GM21367 (cell line): ENCODE data around the gene OAS3.
"Not testable (repeated sequence)": the region's sequence is repeated elsewhere in the genome, so short reads cannot be mapped to it uniquely, and the experiment has no call there.

ENCODE experiments used
- ATAC-seq: cut with Tn5 transposase; IDR thresholded peaks from one replicate; pipeline ENCODE4 v1.9.1; 2021; ENCODE audit not compliant: unreplicated experiment

Gene OAS3

DNA sequence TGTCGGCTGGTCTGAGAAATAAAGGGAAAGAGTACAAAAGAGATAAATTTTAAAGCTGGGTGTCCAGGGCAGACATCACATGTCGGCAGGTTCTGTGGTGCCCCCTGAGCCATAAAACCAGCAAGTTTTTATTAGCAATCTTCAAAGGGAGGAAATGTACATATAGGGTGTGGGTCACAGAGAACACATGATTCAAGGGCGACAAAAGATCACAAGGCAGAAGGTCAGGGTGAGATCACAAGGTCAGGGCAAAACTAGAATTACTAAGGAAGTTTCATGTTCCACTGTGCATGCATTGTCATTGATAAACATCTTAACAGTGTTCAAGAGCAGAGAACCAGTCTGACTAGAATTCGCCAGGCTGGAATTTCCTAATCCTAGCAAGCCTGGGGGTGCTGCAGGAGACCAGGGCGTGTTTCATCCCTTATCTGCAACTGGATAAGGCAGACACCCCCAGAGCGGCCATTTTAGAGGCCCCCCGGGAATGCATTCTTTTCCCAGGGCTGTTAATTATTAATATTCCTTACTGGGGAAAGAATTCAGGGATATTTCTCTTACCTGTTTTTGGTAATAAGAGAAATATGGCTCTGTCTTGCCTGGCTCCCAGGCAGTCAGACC lies 11.7 kb upstream of the OAS3 start:
- ATAC-seq, result not testable (repeated sequence)

GRCh38 chr12:112927475-112927874 lies 10.8 kb upstream of the OAS3 start:
- ATAC-seq, result no peak

DNA sequence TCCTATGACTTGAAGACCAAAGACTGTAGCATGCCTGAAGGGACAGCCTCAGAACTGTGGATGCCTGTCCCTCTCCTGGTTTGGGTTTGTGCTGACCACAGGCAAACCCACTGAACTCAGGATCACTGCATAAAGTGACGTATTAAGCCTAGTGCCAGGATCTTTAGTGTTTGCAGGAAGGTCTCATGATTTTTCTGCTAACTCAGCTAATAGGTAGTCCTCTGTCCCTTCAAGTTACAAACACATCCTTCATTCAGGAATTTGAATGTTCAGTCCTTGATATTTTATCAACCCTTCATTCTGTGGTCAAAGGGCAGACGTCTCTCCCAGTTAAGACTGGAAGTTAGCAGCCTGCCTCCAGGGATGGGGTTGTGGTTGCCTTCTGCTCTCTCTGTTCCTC lies 10.3 kb upstream of the OAS3 start:
- no peak for ATAC-seq

GRCh38 chr12:112928978-112929377 lies 9.3 kb upstream of the OAS3 start:
- ATAC-seq, result no peak

DNA sequence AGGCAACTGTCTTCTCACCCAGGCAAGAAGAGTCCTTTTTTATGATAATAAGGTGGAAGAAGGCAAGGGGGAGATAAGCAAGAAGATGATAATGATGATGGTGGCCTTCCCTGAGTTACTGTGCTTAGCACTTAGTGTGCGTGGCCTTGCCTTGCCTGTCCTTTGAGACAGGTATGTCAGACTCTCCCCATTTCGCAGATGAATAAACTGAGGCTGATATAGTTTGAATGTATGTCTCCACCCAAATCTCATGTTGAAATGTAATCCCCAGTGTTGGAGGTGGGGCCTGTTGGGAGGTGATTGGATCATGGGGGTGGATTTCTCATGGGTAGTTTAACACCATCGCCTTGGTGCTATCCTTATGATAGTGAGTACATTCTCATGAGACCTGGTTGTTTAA lies 8.6 kb upstream of the OAS3 start:
- ATAC-seq, result no peak

- ATAC-seq, result no peak
Observed at GRCh38 chr12:112930350-112930749, 7.9 kb upstream of the OAS3 start.

- no peak for ATAC-seq
Observed at GRCh38 chr12:112932485-112933128, 5.7 kb upstream of the OAS3 start.

GRCh38 chr12:112933129-112933505 lies 5.2 kb upstream of the OAS3 start:
- ATAC-seq, result no peak

GRCh38 chr12:112936264-112936663 lies 2.0 kb upstream of the OAS3 start:
- ATAC-seq, result no peak

- no peak for ATAC-seq
Observed at GRCh38 chr12:112936927-112937326, 1.3 kb upstream of the OAS3 start.

GRCh38 chr12:112938751-112939150 lies 477 bp downstream of the OAS3 start:
- ATAC-seq, result no peak

DNA sequence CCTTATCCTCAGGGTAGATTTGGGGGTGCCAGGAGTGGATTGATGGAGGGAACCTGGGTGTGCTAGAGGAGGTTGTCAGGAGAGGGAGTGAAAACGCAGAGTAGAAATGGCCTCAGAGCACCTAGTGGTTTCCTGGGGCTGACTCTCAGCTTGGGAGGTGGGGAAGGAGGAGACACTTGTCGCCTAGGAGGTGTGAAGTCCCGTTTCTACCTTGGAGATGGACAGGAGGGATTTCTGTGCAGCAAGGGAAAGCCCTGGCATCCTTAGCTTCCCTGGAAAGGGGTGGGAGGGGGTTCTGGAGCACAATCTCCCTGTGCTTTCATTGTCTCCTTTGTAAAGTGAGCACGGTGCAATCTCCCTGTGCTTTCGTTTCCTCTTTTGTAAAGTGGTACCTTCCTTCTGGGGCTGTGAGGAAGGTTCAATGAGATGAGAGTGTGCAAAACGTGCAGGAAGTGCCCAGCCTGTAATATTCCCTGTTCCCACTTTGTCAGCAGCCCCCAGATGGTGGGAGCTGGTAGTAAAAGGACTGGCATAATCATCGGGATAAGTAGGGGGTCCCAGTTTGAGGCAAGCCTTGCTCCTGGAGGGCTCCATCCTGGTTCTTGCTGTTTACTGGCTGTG lies 1.6 kb downstream of the OAS3 start:
- ATAC-seq, result peak; percentile 62

DNA sequence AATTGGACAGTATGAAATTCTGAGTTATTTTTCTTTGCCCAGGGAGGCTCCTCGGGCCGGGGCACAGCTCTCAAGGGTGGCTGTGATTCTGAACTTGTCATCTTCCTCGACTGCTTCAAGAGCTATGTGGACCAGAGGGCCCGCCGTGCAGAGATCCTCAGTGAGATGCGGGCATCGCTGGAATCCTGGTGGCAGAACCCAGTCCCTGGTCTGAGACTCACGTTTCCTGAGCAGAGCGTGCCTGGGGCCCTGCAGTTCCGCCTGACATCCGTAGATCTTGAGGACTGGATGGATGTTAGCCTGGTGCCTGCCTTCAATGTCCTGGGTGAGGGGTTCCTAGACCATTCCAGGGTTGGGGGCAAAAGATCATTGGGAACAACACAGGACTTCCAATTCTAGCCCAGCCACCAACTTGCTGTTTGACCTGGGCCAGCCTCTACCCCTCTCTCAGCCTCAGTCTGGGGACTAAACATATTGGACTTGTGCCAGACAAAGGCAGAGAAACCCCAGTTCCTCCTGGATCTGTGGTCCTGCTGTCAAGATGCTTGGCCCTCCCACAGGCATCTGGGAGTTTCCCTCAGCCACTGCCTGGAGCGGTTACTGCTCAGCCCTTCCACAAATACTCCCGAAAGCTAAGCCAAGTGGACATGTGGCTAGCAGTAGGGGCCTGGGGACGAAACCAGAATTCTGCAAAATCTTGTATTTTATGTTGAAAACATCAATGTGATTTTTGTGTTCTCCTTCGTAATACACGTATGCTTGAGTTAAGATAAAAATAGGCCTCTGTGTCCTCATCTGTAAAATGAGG lies 3.5 kb downstream of the OAS3 start:
- no peak for ATAC-seq

DNA sequence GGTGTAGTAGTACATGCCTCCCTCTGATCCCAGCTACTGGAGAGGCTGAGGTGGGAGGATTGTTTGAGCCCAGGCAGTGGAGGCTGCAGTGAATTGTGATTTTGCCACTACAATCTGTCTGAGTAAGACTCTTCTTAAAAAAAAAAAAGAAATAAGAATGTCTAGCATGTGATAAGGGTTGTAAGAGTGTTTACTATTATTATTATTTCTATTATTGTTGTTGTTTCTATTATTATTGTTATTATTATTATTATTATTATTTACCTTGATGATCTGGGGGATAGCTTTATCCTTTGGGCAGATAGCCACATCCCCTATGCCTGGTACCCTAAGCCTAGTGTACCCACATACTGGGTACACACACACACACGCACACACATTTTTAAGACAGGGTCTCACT lies 4.3 kb downstream of the OAS3 start:
- no peak for ATAC-seq

DNA sequence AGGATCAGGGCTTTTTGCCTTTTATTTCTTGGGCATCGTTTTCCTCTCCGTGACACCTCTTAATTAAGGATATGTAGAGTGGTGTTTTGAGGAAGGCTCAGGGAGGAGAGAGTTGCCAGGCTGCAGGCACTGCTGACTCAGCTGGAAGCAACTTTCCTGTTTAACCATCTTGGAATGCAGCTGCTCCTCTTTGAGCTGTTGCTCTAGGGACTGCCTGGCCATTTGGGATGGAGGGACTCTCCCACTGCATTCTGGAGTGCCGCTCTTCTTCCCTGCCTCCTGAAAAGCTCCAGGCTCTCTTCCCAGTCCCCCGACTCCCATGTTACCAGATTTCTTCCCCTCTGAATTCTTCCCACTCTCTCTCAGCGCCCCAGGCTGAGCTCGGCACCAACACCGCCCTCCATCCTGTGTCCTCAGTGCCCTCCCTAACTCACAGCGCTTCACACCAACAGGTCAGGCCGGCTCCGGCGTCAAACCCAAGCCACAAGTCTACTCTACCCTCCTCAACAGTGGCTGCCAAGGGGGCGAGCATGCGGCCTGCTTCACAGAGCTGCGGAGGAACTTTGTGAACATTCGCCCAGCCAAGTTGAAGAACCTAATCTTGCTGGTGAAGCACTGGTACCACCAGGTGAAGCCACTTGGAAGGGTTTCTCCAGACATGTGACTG lies 5.9 kb downstream of the OAS3 start:
- ATAC-seq, result no peak

DNA sequence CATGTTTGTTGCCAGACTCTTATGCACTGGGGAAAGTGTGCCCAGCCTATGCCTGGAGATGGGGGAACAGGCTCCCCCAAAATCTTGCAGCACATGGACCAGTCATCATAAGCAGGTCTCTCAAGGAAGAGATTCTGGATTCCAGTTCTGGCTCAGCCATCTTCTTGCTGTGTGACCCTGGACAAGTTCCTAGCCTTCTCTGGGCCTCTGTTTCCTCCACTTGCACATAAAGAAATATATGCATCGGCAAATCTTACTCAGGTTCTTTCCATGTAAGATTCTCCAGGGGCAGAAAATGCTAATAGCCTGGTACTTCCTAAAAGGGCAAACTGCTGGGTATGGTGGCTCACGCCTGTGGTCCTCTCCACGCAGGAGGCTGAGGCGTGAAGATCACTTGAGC lies 7.2 kb downstream of the OAS3 start:
- ATAC-seq, result no peak

- ATAC-seq, result no peak
Observed at GRCh38 chr12:112946236-112947000, 8.1 kb downstream of the OAS3 start.

DNA sequence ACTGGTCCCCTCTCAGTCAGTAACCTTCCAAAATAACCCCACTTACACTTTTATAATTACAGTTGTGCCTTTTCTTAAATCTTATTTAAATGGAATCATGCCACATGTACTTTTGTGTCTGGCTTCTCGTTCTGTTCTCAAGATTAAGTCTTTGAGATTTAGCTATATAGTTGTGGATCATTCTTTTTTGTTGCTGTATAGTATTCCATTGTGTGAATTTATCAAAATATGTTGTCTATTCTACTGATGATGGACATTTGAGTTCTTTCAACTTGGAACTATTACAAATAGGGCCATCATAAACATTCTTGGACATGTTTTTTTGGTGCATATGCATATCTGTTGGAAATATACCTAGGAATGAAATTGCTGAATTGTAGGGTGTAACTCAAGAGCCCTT lies 9.0 kb downstream of the OAS3 start:
- no peak for ATAC-seq

- ATAC-seq, result no peak
Observed at GRCh38 chr12:112947761-112948160, 9.5 kb downstream of the OAS3 start.

DNA sequence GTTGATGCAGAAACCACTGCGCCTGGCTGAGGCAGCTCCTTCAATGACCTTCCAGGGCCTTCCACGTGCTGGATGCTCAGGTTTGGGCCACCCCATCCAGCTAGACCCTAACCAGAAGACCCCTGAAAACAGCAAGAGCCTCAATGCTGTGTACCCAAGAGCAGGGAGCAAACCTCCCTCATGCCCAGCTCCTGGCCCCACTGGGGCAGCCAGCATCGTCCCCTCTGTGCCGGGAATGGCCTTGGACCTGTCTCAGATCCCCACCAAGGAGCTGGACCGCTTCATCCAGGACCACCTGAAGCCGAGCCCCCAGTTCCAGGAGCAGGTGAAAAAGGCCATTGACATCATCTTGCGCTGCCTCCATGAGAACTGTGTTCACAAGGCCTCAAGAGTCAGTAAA lies 10.5 kb downstream of the OAS3 start:
- no peak for ATAC-seq

DNA sequence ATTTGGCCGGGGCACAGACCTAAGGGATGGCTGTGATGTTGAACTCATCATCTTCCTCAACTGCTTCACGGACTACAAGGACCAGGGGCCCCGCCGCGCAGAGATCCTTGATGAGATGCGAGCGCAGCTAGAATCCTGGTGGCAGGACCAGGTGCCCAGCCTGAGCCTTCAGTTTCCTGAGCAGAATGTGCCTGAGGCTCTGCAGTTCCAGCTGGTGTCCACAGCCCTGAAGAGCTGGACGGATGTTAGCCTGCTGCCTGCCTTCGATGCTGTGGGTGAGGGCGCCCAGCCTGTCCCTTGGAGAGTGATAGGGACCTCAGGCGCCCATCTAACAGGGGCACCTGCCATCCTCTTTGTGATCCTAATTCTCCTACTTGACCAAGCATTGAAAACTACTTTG lies 12.4 kb downstream of the OAS3 start:
- ATAC-seq, result no peak
